GM12892 (cell line): Measurements from ENCODE around the gene C1orf52.

Experiments
- POLR2A ChIP-seq: IDR thresholded peaks from 2 replicates; pipeline ENCODE4 v1.6.1; 2011; ENCODE audit warnings: low read depth, low read length, control low read depth
- POLR2AphosphoS5 ChIP-seq: IDR thresholded peaks from 2 replicates; pipeline ENCODE4 v1.6.1; 2011; ENCODE audit warnings: low read depth, low read length, control low read depth
- TAF1 ChIP-seq: IDR thresholded peaks from 2 replicates; pipeline ENCODE4 v1.6.1; 2011; ENCODE audit warnings: low read depth, mild to moderate bottlenecking, control low read depth, low read length, borderline replicate concordance

DNA sequence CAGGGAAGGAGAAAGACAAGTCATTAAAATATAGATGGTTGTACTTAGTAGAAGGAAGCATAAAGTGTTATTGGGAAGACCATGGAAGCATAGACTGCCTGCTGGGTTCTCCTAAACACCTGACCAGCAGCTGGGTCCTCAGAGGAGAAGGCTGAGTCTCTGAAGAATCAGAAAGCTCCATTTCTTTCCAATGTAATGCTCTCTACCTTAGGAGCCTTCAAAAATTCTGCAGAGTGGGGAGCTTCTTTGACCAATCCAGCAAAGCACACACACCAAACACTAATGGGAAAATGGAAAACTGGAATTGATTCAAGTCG, 38.0 kb upstream of the C1orf52 start:
- TF ChIP-seq POLR2AphosphoS5 (no peak), POLR2A (no peak), TAF1 (no peak)
